Activated CD4-positive, alpha-beta T cell treated with anti-CD3 and anti-CD28 coated beads, Interleukin-2, amount 10 ng/mL, durations not matched to agents 7 days and 5 days (primary cell): ENCODE measurements around the gene MMEL1. TPM values are rescaled to one million over a fixed set of nuclear protein-coding genes. Genes with fewer than 3 reads are reported as not detected.

ENCODE experiments used
- CTCF ChIA-PET: fragments of 350-600 bp; sonication (Branson Sonifier 250); formaldehyde crosslinking; loops from one replicate; lab custom pipeline; 2021; ENCODE audit warnings: antibody characterized with exemption; lab: Charles Lee
- POLR2A ChIA-PET: fragments of 350-600 bp; sonication (Branson Sonifier 250); formaldehyde crosslinking; loops from one replicate; lab custom pipeline; 2021; ENCODE audit warnings: antibody characterized with exemption; lab: Charles Lee
- DNase-seq: peaks from one replicate; pipeline ENCODE4 v3.0.0-alpha.2; 2020
- H3K27ac Mint-ChIP-seq: one replicate; pipeline ENCODE4 v1.8.0; 2021; ENCODE audit warnings: mild to moderate bottlenecking, moderate library complexity, mixed read lengths
- H3K27me3 Mint-ChIP-seq: one replicate; pipeline ENCODE4 v1.8.0; 2021; ENCODE audit warnings: mixed read lengths
- H3K36me3 Mint-ChIP-seq: one replicate; pipeline ENCODE4 v1.8.0; 2021; ENCODE audit warnings: low read depth, mixed read lengths
- H3K4me1 Mint-ChIP-seq: one replicate; pipeline ENCODE4 v1.8.0; 2021; ENCODE audit warnings: mixed read lengths
- H3K4me3 Mint-ChIP-seq: one replicate; pipeline ENCODE4 v1.8.0; 2021; ENCODE audit warnings: mild to moderate bottlenecking, moderate library complexity, mixed read lengths
- H3K9me3 Mint-ChIP-seq: one replicate; pipeline ENCODE4 v1.8.0; 2021; ENCODE audit warnings: mixed read lengths
- total RNA-seq, 2 experiments: library from RNA; stranded (reverse); gene quantifications; one replicate each; pipeline ENCODE4 v1.2.3, GENCODE V29; 2021

MMEL1 gene
- total RNA-seq, 2 experiments from 2014 or later: 2.9 to 3.5 TPM

GRCh38 chr1:2611621-2612437 lies 21.0 kb downstream of the MMEL1 start:
- H3K9me3 Mint-ChIP-seq: peaks cover 28% of the 10 kb centered on the region
- ChIA-PET POLR2A (interaction anchor here (0.7 kb wide), 1 partner anchor 33 kb away, joined by 3 read pairs; no protein-coding TSS in a partner anchor), CTCF (interaction anchor here (0.7 kb wide), 1 partner anchor 63 kb away, joined by 3 read pairs; no protein-coding TSS in a partner anchor)
- no peak for DNase-seq
- H3K4me3 Mint-ChIP-seq: no peak overlapping the region
- no peaks in the 10 kb centered on the region for H3K36me3 Mint-ChIP-seq
- no peaks in the 10 kb centered on the region for H3K27me3 Mint-ChIP-seq
- H3K27ac Mint-ChIP-seq: no peak overlapping the region
- H3K4me1 Mint-ChIP-seq: peaks cover 4% of the 10 kb centered on the region

GRCh38 chr1:2611031-2611501 lies 21.8 kb downstream of the MMEL1 start:
- DNase-seq: no peak
- H3K36me3 Mint-ChIP-seq: no peaks in the 10 kb centered on the region
- CTCF ChIA-PET: no interaction called here
- H3K4me1 Mint-ChIP-seq: no peaks in the 10 kb centered on the region
- POLR2A ChIA-PET: no interaction called here
- no peak overlapping the region for H3K4me3 Mint-ChIP-seq
- peaks cover 21% of the 10 kb centered on the region for H3K9me3 Mint-ChIP-seq
- no peaks in the 10 kb centered on the region for H3K27me3 Mint-ChIP-seq
- H3K27ac Mint-ChIP-seq: no peak overlapping the region

- no peak overlapping the region for H3K4me3 Mint-ChIP-seq
- no peaks in the 10 kb centered on the region for H3K4me1 Mint-ChIP-seq
- H3K9me3 Mint-ChIP-seq: peaks cover 16% of the 10 kb centered on the region
- ChIA-PET CTCF (no interaction called here), POLR2A (no interaction called here)
- H3K27ac Mint-ChIP-seq: no peak overlapping the region
- no peaks in the 10 kb centered on the region for H3K27me3 Mint-ChIP-seq
- H3K36me3 Mint-ChIP-seq: no peaks in the 10 kb centered on the region
- no peak for DNase-seq
Measured at GRCh38 chr1:2610036-2610959, 22.5 kb downstream of the MMEL1 start.

- ChIA-PET POLR2A (no interaction called here), CTCF (no interaction called here)
- Mint-ChIP-seq H3K9me3 (peaks cover 11% of the 10 kb centered on the region), H3K27ac (no peak overlapping the region), H3K36me3 (no peaks in the 10 kb centered on the region), H3K27me3 (no peaks in the 10 kb centered on the region), H3K4me3 (no peak overlapping the region), H3K4me1 (no peaks in the 10 kb centered on the region)
- no peak for DNase-seq
Measured at GRCh38 chr1:2609319-2610035, 23.3 kb downstream of the MMEL1 start.

GRCh38 chr1:2607641-2608091 lies 25.1 kb downstream of the MMEL1 start:
- ChIA-PET POLR2A (no interaction called here), CTCF (no interaction called here)
- DNase-seq: no peak
- Mint-ChIP-seq H3K4me1 (no peaks in the 10 kb centered on the region), H3K9me3 (peaks cover 4% of the 10 kb centered on the region), H3K4me3 (no peak overlapping the region), H3K27me3 (no peaks in the 10 kb centered on the region), H3K27ac (no peak overlapping the region), H3K36me3 (no peaks in the 10 kb centered on the region)

DNA sequence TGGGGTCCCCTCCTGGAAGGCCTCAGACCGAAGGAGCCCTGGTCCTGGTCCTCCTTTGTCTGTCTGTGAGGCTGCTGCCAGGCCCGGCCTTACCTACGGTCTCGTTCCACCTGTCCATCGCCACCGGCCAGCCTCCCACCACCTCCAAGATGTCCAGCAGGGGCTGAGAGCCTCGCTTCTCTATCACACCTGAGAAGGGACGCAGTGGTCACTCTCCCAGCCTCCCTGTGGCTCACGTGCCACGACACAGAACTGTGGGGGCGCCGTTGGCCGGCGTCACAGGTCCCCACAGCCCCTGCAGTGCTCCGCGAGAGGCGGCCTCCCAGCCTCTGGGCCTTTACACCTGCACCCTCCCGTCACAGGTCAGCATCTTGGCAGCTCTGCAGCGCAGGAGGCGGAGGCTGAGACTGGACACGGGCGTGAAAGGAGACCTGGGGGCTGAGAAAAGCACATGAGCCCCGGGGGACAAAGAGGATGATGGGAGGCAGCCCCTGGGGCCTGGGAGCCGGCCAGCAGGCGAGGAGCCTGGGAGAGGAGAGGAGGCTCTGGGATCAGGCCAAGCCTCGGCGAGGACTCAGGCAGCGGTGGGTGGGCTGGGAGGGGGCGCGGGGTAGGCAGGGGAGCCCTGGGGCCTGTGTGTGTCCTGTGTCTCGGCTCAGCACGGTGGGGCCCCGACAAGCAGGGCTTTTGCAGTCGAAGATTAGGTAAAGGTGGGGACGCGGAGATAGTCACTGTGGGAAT lies 25.8 kb downstream of the MMEL1 start:
- Mint-ChIP-seq H3K9me3 (peaks cover 4% of the 10 kb centered on the region), H3K27me3 (no peaks in the 10 kb centered on the region), H3K36me3 (no peaks in the 10 kb centered on the region), H3K4me3 (no peak overlapping the region), H3K4me1 (no peaks in the 10 kb centered on the region), H3K27ac (no peak overlapping the region)
- CTCF ChIA-PET: interaction anchor here (1.4 kb wide), 1 partner anchor 34 kb away, joined by 3 read pairs; no protein-coding TSS in a partner anchor
- POLR2A ChIA-PET: no interaction called here
- no peak for DNase-seq

GRCh38 chr1:2606396-2606880 lies 26.4 kb downstream of the MMEL1 start:
- ChIA-PET CTCF (interaction anchor here (0.8 to 1.4 kb wide), 2 partner anchors 21 to 34 kb away, joined by 3 read pairs; no protein-coding TSS in a partner anchor), POLR2A (no interaction called here)
- H3K4me3 Mint-ChIP-seq: no peak overlapping the region
- peaks cover 4% of the 10 kb centered on the region for H3K9me3 Mint-ChIP-seq
- H3K4me1 Mint-ChIP-seq: no peaks in the 10 kb centered on the region
- no peaks in the 10 kb centered on the region for H3K27me3 Mint-ChIP-seq
- no peak overlapping the region for H3K27ac Mint-ChIP-seq
- no peak for DNase-seq
- no peaks in the 10 kb centered on the region for H3K36me3 Mint-ChIP-seq

DNA sequence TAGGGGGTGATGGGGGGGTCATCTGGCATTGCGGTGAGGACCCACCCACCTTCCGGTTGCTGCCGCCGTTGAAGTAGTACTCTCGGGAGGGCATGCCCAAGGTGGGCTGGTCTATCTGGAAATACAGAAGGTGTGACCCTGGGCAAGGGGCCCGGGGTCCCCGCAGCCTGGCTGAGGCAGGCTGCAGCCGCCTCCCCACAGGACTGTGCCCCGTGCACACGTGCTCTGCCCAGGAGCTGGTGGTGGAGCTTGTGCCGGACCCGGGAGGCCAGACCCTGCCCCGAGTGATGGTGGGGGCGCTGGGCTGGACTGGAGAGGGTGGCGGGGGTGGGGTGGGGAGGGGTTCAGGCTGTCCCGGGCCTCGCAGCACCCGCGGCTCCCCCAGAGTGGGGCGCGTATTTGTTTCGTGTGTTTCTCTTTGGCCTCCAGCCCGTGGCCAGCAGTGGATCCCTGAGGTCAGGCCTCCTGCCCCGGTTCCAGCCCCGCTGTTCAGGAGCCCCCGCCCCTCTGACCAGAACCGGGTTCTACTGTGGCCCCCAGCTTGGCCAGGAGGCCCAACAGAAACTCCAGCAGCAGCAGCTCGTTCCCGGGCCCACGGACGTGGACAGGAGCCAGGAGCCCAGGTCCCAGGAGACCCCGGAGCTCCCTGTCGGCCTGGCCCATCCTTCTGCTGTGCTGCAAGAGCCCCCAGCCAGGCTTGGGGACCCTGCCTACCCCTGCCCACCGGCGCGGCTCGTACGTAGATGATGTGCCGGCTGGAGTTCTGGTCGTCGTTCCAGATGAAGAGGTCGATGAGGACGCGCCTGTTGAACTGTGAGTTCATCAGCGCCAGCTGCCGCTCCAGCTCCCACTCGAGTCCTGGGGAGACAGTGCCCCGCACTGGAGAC lies 27.1 kb downstream of the MMEL1 start:
- ChIA-PET CTCF (interaction anchor here (0.8 to 1.4 kb wide), 3 partner anchors 11 to 35 kb away, joined by 3 read pairs; no protein-coding TSS in a partner anchor), POLR2A (no interaction called here)
- no peaks in the 10 kb centered on the region for H3K4me1 Mint-ChIP-seq
- no peak overlapping the region for H3K4me3 Mint-ChIP-seq
- no peak for DNase-seq
- H3K27ac Mint-ChIP-seq: no peak overlapping the region
- peaks cover 4% of the 10 kb centered on the region for H3K9me3 Mint-ChIP-seq
- no peaks in the 10 kb centered on the region for H3K36me3 Mint-ChIP-seq
- H3K27me3 Mint-ChIP-seq: peaks cover 3% of the 10 kb centered on the region

GRCh38 chr1:2604844-2605508 lies 27.8 kb downstream of the MMEL1 start:
- Mint-ChIP-seq H3K4me3 (no peak overlapping the region), H3K27ac (no peak overlapping the region), H3K36me3 (no peaks in the 10 kb centered on the region), H3K27me3 (peaks cover 5% of the 10 kb centered on the region), H3K9me3 (peaks cover 4% of the 10 kb centered on the region), H3K4me1 (no peaks in the 10 kb centered on the region)
- POLR2A ChIA-PET: no interaction called here
- no peak for DNase-seq
- CTCF ChIA-PET: interaction anchor here (1.0 kb wide), 1 partner anchor 11 kb away, joined by 3 read pairs; no protein-coding TSS in a partner anchor

- peaks cover 5% of the 10 kb centered on the region for H3K27me3 Mint-ChIP-seq
- H3K9me3 Mint-ChIP-seq: peaks cover 4% of the 10 kb centered on the region
- H3K36me3 Mint-ChIP-seq: no peaks in the 10 kb centered on the region
- H3K4me1 Mint-ChIP-seq: no peaks in the 10 kb centered on the region
- ChIA-PET POLR2A (interaction anchor here (0.5 kb wide), 1 partner anchor 175 kb away, joined by 3 read pairs; no protein-coding TSS in a partner anchor), CTCF (interaction anchor here (1.0 kb wide), 1 partner anchor 12 kb away, joined by 3 read pairs; no protein-coding TSS in a partner anchor)
- no peak overlapping the region for H3K27ac Mint-ChIP-seq
- no peak for DNase-seq
- H3K4me3 Mint-ChIP-seq: no peak overlapping the region
Measured at GRCh38 chr1:2604156-2604843, 28.5 kb downstream of the MMEL1 start.
